DOHH2 (cell line): ENCODE results near the gene SNX7.

Experiments
- H3F3A ChIP-seq: fragments of 200-600 bp; sonication (generic), shearing (Covaris generic); 2 replicates; pipeline ENCODE4 v1.6.0; 2016; ENCODE audit warnings: antibody characterized with exemption, mild to moderate bottlenecking; ENCODE audit not compliant: control insufficient read depth, insufficient read depth
- H3K27ac ChIP-seq: fragments of 200-600 bp; sonication (generic); 2 replicates; pipeline ENCODE4 v1.5.1; 2014; ENCODE audit warnings: low read depth, mild to moderate bottlenecking, low read length, moderate library complexity
- H3K27me3 ChIP-seq: fragments of 200-600 bp; sonication (generic); 2 replicates; pipeline ENCODE4 v1.6.1; 2014; ENCODE audit warnings: mild to moderate bottlenecking, low read length, mixed read lengths; ENCODE audit not compliant: control insufficient read depth
- H3K36me3 ChIP-seq: fragments of 200-600 bp; sonication (generic); 2 replicates; pipeline ENCODE4 v1.6.1; 2014; ENCODE audit warnings: mild to moderate bottlenecking, low read length, moderate library complexity, mixed read lengths; ENCODE audit not compliant: control insufficient read depth
- H3K4me1 ChIP-seq: fragments of 200-600 bp; sonication (generic); 2 replicates; pipeline ENCODE4 v1.6.1; 2014; ENCODE audit warnings: mild to moderate bottlenecking, low read length, mixed read lengths; ENCODE audit not compliant: control insufficient read depth
- H3K4me2 ChIP-seq: fragments of 200-600 bp; sonication (generic); 2 replicates; pipeline ENCODE4 v1.6.0; 2014; ENCODE audit warnings: mild to moderate bottlenecking, low read length, moderate library complexity
- H3K4me3 ChIP-seq: fragments of 200-600 bp; sonication (generic); 2 replicates; pipeline ENCODE4 v1.5.1; 2014; ENCODE audit warnings: mild to moderate bottlenecking, low read length, mixed read lengths
- H3K79me2 ChIP-seq: fragments of 200-600 bp; sonication (generic); 2 replicates; pipeline ENCODE4 v1.6.1; 2014; ENCODE audit warnings: mild to moderate bottlenecking, low read length, mixed read lengths; ENCODE audit not compliant: control insufficient read depth
- H3K9me2 ChIP-seq: fragments of 200-600 bp; sonication (generic); replicated peaks from 2 replicates; pipeline ENCODE4 v1.6.1; 2014; ENCODE audit warnings: mild to moderate bottlenecking, low read length, mixed read lengths; ENCODE audit not compliant: control insufficient read depth
- H3K9me3 ChIP-seq: fragments of 200-600 bp; sonication (generic); 2 replicates; pipeline ENCODE4 v1.6.1; 2014; ENCODE audit warnings: antibody characterized with exemption, low read length, mixed read lengths; ENCODE audit not compliant: control insufficient read depth, insufficient read depth
- H4K20me1 ChIP-seq: fragments of 200-600 bp; sonication (generic); 2 replicates; pipeline ENCODE4 v1.6.0; 2014; ENCODE audit warnings: low read depth, mild to moderate bottlenecking, antibody characterized with exemption, low read length, moderate library complexity; ENCODE audit not compliant: control insufficient read depth, insufficient read depth
- EZH2phosphoT487 ChIP-seq: fragments of 200-600 bp; sonication (generic); IDR thresholded peaks from 2 replicates; pipeline ENCODE4 v1.6.1; 2017; ENCODE audit warnings: borderline replicate concordance, mild to moderate bottlenecking, antibody characterized with exemption, low read length, moderate library complexity, mixed read lengths
- TF ChIP-seq, protein P1 (sequence below): fragments of 200-600 bp; sonication (generic); IDR thresholded peaks from one replicate; pipeline ENCODE4 v1.5.1; 2014; ENCODE audit warnings: antibody characterized with exemption, mild to moderate bottlenecking, low read depth, low read length; ENCODE audit not compliant: poor library complexity, severe bottlenecking

SNX7 gene

DNA sequence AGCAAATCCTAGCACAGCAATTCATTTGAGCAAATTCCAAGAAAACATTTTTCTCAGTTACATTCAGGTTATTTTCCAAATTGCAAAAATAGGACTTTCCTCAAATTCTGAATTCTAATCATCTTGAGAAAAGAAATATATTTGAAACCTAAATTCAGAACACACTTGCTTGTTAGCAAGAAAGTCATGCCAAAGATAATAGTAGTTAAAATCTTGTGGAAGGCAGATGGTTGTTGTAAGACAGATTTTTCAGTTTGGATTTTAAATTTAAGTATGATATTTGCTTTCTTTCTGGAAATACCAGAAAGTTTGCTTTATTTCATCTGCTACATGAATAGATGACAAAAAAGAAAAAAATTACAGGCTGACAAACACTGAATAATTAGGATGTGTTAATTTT is 29.1 kb downstream of the SNX7 start:
- H4K20me1 ChIP-seq = no peaks in the 10 kb centered on the region
- no peaks in the 10 kb centered on the region for H3K36me3 ChIP-seq
- H3K9me2 ChIP-seq = no peaks in the 10 kb centered on the region
- no peaks in the 10 kb centered on the region for H3K4me1 ChIP-seq
- H3K4me2 ChIP-seq = no peak overlapping the region
- TF ChIP-seq, protein P1, sequence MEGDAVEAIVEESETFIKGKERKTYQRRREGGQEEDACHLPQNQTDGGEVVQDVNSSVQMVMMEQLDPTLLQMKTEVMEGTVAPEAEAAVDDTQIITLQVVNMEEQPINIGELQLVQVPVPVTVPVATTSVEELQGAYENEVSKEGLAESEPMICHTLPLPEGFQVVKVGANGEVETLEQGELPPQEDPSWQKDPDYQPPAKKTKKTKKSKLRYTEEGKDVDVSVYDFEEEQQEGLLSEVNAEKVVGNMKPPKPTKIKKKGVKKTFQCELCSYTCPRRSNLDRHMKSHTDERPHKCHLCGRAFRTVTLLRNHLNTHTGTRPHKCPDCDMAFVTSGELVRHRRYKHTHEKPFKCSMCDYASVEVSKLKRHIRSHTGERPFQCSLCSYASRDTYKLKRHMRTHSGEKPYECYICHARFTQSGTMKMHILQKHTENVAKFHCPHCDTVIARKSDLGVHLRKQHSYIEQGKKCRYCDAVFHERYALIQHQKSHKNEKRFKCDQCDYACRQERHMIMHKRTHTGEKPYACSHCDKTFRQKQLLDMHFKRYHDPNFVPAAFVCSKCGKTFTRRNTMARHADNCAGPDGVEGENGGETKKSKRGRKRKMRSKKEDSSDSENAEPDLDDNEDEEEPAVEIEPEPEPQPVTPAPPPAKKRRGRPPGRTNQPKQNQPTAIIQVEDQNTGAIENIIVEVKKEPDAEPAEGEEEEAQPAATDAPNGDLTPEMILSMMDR = no peak
- TF ChIP-seq EZH2phosphoT487 = no peak
- H3F3A ChIP-seq = no peaks in the 10 kb centered on the region
- H3K4me3 ChIP-seq = no peak overlapping the region
- no peaks in the 10 kb centered on the region for H3K27me3 ChIP-seq
- H3K79me2 ChIP-seq = no peaks in the 10 kb centered on the region
- no peak overlapping the region for H3K27ac ChIP-seq
- no peaks in the 10 kb centered on the region for H3K9me3 ChIP-seq

DNA sequence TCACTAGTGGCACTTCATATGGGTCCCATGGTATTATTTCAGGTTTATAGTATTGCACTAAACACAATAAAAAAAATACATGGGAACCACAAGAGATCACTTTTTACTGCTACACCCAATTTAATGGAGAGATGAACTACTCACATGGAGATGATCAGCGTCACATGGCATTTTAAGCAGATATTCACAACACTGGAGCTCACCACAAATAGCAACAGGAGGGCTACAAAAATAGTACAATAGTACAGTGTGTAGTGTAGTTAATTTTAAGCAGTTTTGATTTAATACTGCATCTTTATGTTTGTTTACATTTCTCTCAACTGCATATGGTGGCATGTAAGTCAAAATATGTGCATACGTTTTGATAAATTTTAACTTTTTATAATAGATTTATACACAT is 31.0 kb downstream of the SNX7 start:
- H3K27ac ChIP-seq = no peak overlapping the region
- no peaks in the 10 kb centered on the region for H3K9me2 ChIP-seq
- no peaks in the 10 kb centered on the region for H3K27me3 ChIP-seq
- no peaks in the 10 kb centered on the region for H3K4me1 ChIP-seq
- H3K4me2 ChIP-seq = no peak overlapping the region
- no peaks in the 10 kb centered on the region for H3K9me3 ChIP-seq
- no peak for TF ChIP-seq EZH2phosphoT487
- TF ChIP-seq, protein P1 = no peak
- no peaks in the 10 kb centered on the region for H3K79me2 ChIP-seq
- H3K36me3 ChIP-seq = no peaks in the 10 kb centered on the region
- no peaks in the 10 kb centered on the region for H4K20me1 ChIP-seq
- H3K4me3 ChIP-seq = no peak overlapping the region
- no peaks in the 10 kb centered on the region for H3F3A ChIP-seq

DNA sequence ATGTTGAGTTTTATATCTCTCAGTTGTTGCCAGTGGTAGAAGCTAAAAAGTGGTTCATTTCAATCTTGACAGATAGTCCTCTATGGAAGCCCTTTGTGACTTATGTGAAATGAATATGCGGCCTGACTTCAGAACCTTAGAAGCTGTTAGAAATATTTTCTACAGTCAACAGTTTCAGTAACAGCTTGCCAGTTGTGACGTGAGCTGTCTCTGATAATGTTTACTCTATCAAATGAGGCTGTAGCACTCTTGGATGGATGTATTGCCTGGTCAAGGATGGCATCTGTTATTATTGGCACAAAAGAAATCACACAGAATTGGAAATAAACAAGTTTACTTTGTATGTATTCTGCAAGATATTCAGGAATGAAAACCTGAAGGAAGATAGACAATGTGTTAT is 31.9 kb downstream of the SNX7 start:
- Histone ChIP-seq H3K4me2 (no peak overlapping the region), H3K4me3 (no peak overlapping the region), H3K9me2 (no peaks in the 10 kb centered on the region), H3K9me3 (no peaks in the 10 kb centered on the region), H4K20me1 (no peaks in the 10 kb centered on the region), H3K36me3 (no peaks in the 10 kb centered on the region), H3K4me1 (no peaks in the 10 kb centered on the region), H3K27ac (no peak overlapping the region), H3F3A (no peaks in the 10 kb centered on the region), H3K79me2 (no peaks in the 10 kb centered on the region), H3K27me3 (no peaks in the 10 kb centered on the region)
- TF ChIP-seq EZH2phosphoT487 = no peak
- TF ChIP-seq, protein P1 = no peak

- Histone ChIP-seq H3K27ac (no peak overlapping the region), H4K20me1 (no peaks in the 10 kb centered on the region), H3K79me2 (no peaks in the 10 kb centered on the region), H3K36me3 (no peaks in the 10 kb centered on the region), H3F3A (no peaks in the 10 kb centered on the region), H3K4me2 (no peak overlapping the region), H3K4me1 (no peaks in the 10 kb centered on the region), H3K9me2 (no peaks in the 10 kb centered on the region), H3K27me3 (no peaks in the 10 kb centered on the region), H3K9me3 (no peaks in the 10 kb centered on the region), H3K4me3 (no peak overlapping the region)
- TF ChIP-seq EZH2phosphoT487 = no peak
- TF ChIP-seq, protein P1 = no peak
Measured at GRCh38 chr1:98696077-98696476, 34.6 kb downstream of the SNX7 start.
